KOPT-K1 (cell line): Measurements from ENCODE around the gene SLC4A2.
"Not testable (repeated sequence)": the region's sequence is repeated elsewhere in the genome, so short reads cannot be mapped to it uniquely, and the experiment has no call there.

ENCODE experiments used
- H3K27ac ChIP-seq: fragments of 200-600 bp; sonication (generic); 2 replicates; pipeline ENCODE4 v1.5.1; 2016; ENCODE audit warnings: antibody characterized with exemption, mild to moderate bottlenecking, low read depth, low read length; ENCODE audit not compliant: poor library complexity, severe bottlenecking
- H3K36me3 ChIP-seq: fragments of 200-600 bp; sonication (generic); 2 replicates; pipeline ENCODE4 v1.5.1; 2017; ENCODE audit warnings: antibody characterized with exemption, mild to moderate bottlenecking, low read length, moderate library complexity; ENCODE audit not compliant: insufficient read depth
- H3K9me3 ChIP-seq: fragments of 200-600 bp; sonication (generic); 2 replicates; pipeline ENCODE4 v1.5.1; 2017; ENCODE audit warnings: antibody characterized with exemption, low read length, mild to moderate bottlenecking; ENCODE audit not compliant: insufficient read depth, poor library complexity, severe bottlenecking

SLC4A2 gene

GRCh38 chr7:151059367-151060112 lies at the start of gene SLC4A2:
Gene SLC4A2 (plus strand): TSS chr7:151059589. CDS start chr7:151061988, 2,399 bp downstream.
- peaks cover 11% of the 10 kb centered on the region for H3K36me3 ChIP-seq
- no peaks in the 10 kb centered on the region for H3K9me3 ChIP-seq
- H3K27ac ChIP-seq: peak within 1 kb of the TSS; percentile 67

DNA sequence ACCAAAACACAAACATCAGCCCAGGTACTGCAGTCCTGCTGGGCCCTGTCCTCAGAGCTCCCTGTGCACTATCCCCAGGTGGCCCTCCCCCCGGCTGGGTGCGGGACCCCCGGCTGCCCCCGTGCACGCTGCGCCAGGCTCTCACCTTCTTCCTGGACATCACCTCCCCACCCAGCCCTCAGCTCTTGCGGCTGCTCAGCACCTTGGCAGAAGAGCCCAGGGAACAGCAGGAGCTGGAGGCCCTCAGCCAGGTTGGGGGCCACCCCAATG lies 49.4 kb upstream of the SLC4A2 start:
- Histone ChIP-seq H3K36me3 (no peaks in the 10 kb centered on the region), H3K27ac (no peak overlapping the region), H3K9me3 (no peaks in the 10 kb centered on the region)

DNA sequence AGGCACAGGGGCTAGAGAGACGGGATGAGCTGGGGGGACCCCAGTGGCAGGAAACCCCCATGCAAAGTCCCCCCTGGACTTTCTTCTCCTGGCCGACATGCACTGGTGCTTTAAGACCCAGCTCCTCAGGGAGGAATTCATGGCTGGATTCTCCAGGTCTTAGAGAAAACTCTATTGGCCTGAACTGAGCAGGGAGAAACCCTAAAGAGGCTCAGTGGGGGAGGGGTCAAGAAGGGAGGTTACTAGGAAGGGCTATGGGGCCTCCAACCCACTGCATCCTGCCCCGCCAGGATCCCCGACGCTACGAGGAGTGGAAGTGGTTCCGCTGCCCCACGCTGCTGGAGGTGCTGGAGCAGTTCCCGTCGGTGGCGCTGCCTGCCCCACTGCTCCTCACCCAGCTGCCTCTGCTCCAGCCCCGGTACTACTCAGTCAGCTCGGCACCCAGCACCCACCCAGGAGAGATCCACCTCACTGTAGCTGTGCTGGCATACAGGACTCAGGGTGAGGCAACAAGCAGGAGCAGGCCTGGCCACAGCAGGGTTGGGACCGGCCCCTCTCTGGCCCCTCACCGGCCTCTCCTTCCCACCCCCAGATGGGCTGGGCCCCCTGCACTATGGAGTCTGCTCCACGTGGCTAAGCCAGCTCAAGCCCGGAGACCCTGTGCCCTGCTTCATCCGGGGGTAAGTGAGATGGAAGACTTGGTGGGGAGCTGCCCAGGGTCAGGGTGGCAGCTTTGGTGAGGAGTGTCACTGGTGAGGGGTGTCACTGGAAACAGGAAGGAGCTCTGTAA lies 48.9 kb upstream of the SLC4A2 start:
- H3K27ac ChIP-seq: no peak overlapping the region
- no peaks in the 10 kb centered on the region for H3K36me3 ChIP-seq
- H3K9me3 ChIP-seq: no peaks in the 10 kb centered on the region

DNA sequence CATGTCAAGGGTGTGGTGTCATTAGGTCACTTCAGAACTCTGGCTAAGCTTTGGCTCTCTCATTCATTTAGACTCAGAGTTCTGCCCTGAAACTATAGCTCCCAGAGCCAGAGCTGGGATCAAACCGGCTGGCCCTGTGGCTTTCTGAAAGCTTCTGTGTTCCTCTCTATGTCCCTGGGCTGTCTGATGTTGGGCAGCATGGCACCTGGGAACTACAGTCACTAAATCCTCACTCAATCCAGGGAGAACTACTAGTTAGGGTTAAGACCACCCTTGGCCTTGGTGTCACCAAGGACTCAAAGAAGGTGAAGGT lies 48.3 kb upstream of the SLC4A2 start:
- H3K27ac ChIP-seq: no peak overlapping the region
- H3K9me3 ChIP-seq: no peaks in the 10 kb centered on the region
- no peaks in the 10 kb centered on the region for H3K36me3 ChIP-seq

- not testable (repeated sequence) for H3K36me3 ChIP-seq, H3K9me3 ChIP-seq, H3K27ac ChIP-seq
These were observed 47.8 kb upstream of the SLC4A2 start for GRCh38 chr7:151011616-151012015.

- Histone ChIP-seq H3K27ac (no peak overlapping the region), H3K36me3 (no peaks in the 10 kb centered on the region), H3K9me3 (no peaks in the 10 kb centered on the region)
These were observed 47.2 kb upstream of the SLC4A2 start for GRCh38 chr7:151012031-151012692.

DNA sequence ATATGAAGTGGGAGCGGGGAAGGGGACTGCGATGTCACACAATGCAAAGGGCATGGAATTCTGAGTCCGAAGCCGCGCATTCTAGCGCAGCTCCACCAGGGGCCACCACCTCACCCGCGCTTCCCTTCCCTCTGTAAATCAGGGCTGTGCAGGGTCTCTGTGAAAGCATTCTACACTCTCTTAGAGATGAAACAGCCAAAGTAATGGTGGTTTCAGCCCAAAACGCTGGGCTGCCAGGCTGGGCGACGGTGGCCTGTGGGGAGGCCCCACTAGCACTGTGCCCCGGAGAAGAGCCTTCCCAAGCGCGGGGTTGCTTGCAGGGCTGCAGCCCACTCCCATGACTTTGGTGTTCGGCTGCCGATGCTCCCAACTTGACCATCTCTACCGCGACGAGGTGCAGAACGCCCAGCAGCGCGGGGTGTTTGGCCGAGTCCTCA lies 46.5 kb upstream of the SLC4A2 start:
- Histone ChIP-seq H3K36me3 (no peaks in the 10 kb centered on the region), H3K27ac (no peak overlapping the region), H3K9me3 (no peaks in the 10 kb centered on the region)

GRCh38 chr7:151013356-151013732 lies 46.0 kb upstream of the SLC4A2 start:
- no peaks in the 10 kb centered on the region for H3K9me3 ChIP-seq
- no peak overlapping the region for H3K27ac ChIP-seq
- no peaks in the 10 kb centered on the region for H3K36me3 ChIP-seq

DNA sequence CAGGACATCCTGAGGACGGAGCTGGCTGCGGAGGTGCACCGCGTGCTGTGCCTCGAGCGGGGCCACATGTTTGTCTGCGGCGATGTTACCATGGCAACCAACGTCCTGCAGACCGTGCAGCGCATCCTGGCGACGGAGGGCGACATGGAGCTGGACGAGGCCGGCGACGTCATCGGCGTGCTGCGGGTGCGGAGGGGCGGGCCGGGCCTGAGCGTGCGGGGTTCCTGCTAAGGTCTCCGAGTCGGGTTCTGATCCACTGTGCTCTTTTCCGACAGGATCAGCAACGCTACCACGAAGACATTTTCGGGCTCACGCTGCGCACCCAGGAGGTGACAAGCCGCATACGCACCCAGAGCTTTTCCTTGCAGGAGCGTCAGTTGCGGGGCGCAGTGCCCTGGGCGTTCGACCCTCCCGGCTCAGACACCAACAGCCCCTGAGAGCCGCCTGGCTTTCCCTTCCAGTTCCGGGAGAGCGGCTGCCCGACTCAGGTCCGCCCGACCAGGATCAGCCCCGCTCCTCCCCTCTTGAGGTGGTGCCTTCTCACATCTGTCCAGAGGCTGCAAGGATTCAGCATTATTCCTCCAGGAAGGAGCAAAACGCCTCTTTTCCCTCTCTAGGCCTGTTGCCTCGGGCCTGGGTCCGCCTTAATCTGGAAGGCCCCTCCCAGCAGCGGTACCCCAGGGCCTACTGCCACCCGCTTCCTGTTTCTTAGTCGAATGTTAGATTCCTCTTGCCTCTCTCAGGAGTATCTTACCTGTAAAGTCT lies 45.5 kb upstream of the SLC4A2 start:
- Histone ChIP-seq H3K36me3 (no peaks in the 10 kb centered on the region), H3K9me3 (no peaks in the 10 kb centered on the region), H3K27ac (no peak overlapping the region)

DNA sequence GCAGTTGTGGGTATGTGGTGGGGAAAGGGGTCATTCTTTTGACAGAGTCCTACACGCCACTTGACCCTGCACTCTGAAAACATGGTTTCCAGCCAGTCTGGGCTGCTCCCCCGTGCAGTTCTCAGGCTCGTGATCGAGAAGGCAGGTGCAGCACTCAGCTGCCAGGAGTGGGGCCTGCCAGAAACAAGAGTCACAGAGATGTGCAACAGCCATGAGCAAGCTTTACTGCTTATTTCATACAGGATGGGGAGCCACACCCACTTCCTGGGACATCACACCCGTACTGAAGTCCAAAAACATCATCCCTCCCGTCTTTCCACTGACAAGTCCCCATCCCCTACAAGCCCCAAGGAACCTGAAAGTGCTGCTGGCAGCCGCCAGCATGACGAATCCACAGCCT lies 44.4 kb upstream of the SLC4A2 start:
- H3K27ac ChIP-seq: no peak overlapping the region
- no peaks in the 10 kb centered on the region for H3K9me3 ChIP-seq
- H3K36me3 ChIP-seq: no peaks in the 10 kb centered on the region

DNA sequence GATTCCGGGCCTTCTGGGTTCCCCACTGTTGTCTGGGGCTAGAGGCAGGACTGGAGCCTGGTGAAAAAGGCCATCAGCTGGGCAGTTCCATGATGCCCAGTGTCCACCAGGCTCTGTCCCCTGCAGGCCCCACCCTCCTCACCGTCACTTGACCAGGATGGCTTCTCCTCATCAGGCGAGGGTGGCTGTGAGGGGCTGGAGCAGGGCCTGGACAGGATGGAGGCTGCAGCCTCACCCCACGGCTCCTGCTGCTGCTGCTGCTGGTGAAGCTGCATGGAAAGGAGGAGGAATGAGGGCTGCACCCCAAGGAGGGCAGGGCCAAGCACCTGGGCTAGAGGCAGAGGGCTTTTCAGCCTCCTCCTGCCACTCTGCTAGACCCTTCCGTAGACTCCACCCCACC lies 43.4 kb upstream of the SLC4A2 start:
- H3K36me3 ChIP-seq: no peaks in the 10 kb centered on the region
- H3K27ac ChIP-seq: no peak overlapping the region
- H3K9me3 ChIP-seq: no peaks in the 10 kb centered on the region

DNA sequence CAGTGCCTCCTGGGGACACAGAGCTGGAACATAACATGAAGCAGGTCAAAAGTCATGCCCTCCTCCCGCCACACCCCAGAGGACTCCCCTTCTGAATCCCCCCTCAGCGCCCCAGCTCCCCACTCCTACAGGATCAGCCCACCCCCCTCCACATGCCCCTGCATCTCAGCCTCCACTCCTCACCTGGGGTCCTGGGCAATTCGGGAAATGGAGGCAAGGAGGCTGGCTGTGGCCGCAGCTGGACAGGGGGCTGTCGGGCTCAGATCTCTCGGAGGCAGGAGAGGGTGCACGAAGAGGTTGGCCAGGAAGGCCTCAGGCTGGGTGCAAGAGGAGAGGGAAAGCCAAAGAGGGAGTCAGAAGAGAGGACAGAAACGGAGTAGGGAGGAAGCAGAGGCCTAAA lies 42.9 kb upstream of the SLC4A2 start:
- Histone ChIP-seq H3K36me3 (no peaks in the 10 kb centered on the region), H3K27ac (no peak overlapping the region), H3K9me3 (no peaks in the 10 kb centered on the region)

DNA sequence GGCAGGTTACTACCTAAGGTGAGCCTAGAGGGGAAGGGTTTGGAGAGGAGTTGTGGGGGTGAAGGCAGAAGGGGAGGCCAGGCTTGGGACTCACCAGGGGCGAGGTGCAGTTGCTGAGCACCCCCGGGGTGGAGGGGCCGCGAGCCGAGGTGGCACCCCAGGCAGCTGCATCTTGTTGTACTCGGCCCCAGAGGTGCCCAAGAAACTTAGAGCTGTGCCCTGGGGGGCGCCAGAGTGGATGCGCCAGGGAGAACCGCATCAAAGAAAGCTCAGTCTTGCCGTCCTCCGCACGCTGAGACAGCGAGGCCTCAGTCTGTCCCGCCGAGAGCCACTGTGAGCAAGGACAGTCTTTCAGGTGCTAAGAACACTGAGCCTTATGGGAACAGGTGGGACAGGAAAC lies 42.4 kb upstream of the SLC4A2 start:
- Histone ChIP-seq H3K9me3 (no peaks in the 10 kb centered on the region), H3K36me3 (no peaks in the 10 kb centered on the region), H3K27ac (no peak overlapping the region)

GRCh38 chr7:151017370-151017952 lies 41.9 kb upstream of the SLC4A2 start:
- Histone ChIP-seq H3K9me3 (no peaks in the 10 kb centered on the region), H3K27ac (no peak overlapping the region), H3K36me3 (no peaks in the 10 kb centered on the region)

DNA sequence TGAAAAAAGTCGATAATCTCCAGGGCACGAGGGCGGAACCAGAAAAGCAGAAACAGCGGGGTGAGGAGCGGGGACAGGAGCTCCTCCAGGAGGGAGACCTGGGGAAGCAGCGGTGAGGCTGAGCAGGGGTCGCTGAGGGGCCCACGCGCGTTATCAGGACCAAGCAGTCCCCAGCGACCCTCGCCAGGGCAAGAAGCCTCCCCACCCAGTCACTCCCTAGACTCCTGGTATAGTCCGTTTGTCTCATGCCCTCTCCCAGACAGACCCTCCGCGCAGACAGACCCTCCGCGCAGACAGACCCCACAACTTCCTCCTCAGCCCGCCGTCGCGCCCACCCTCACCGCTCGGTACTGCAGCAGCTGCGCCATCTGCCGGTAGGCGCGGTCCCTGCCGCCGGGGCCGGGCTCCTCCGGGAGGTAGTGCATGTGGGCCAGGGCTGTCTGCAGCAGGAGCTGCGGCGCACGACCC lies 41.4 kb upstream of the SLC4A2 start:
- Histone ChIP-seq H3K9me3 (no peaks in the 10 kb centered on the region), H3K36me3 (no peaks in the 10 kb centered on the region), H3K27ac (no peak overlapping the region)
